GM12878 (cell line): ENCODE measurements around the gene KIAA0825. TPM values are rescaled to one million over a fixed set of nuclear protein-coding genes. Genes with fewer than 3 reads are reported as not detected.

Experiments used
- ATAC-seq: fragments of 200-7000 bp; cut with Tn5 transposase; 3 replicates; pipeline ENCODE4 v1.9.1; 2020; ENCODE audit warnings: mild to moderate bottlenecking, moderate library complexity
- BruUV-seq: library from RNA; stranded (reverse); fragments of 400-500 nt; replicated peaks from 2 replicates; lab custom pipeline; 2021; lab: Mats Ljungman, UMichigan
- CTCF ChIA-PET: fragments of 300-600 bp; sonication (Branson Sonifier 250); formaldehyde crosslinking; extraction: SDS; loops from one replicate; lab custom pipeline; 2021; ENCODE audit warnings: inconsistent platforms; lab: Yijun Ruan, JAX
- POLR2A ChIA-PET: fragments of 350-600 bp; formaldehyde crosslinking; extraction: SDS; loops from one replicate; lab custom pipeline; 2021; ENCODE audit warnings: inconsistent platforms; lab: Charles Lee
- RAD21 ChIA-PET: fragments of 300-600 bp; sonication (Branson Sonifier 250); formaldehyde crosslinking; loops from one replicate; lab custom pipeline; 2023; ENCODE audit warnings: antibody characterized with exemption; ENCODE audit not compliant: unreplicated experiment; lab: Charles Lee
- SMC1A ChIA-PET: fragments of 300-600 bp; sonication (Branson Sonifier 250); formaldehyde crosslinking; loops from one replicate; lab custom pipeline; 2023; ENCODE audit not compliant: unreplicated experiment, uncharacterized antibody; lab: Charles Lee
- DNase-seq: peaks from one replicate; pipeline ENCODE4 v3.0.0-alpha.2; 2011; ENCODE audit warnings: low read depth, low spot score
- FAIRE-seq: peaks from 3 replicates; lab custom pipeline; 2011; peaks lifted over from hg19 to GRCh38; lab: Jason Lieb, UNC
- H2AFZ ChIP-seq: 2 replicates; pipeline ENCODE4 v1.6.0; 2011; ENCODE audit warnings: low read depth, low read length, control low read depth; ENCODE audit not compliant: control insufficient read depth
- H3K27ac ChIP-seq: 2 replicates; pipeline ENCODE4 v1.5.1; 2011; ENCODE audit warnings: control low read depth; ENCODE audit not compliant: control insufficient read depth, insufficient read depth
- H3K27me3 ChIP-seq, 2 experiments: replicated peaks in 1 of 2; 2 replicates each; pipeline versions ENCODE4 v1.6.0 to v1.6.1; 2011; ENCODE audit warnings: low read length in 1 of 2; ENCODE audit not compliant: control insufficient read depth in 2 of 2, insufficient read depth in 2 of 2
- H3K36me3 ChIP-seq, 2 experiments: 2 replicates each; pipeline ENCODE4 v1.5.1; 2011; ENCODE audit warnings: low read length in 1 of 2; ENCODE audit not compliant: control insufficient read depth in 2 of 2, insufficient read depth in 2 of 2
- H3K4me1 ChIP-seq: 2 replicates; pipeline ENCODE4 v1.6.1; 2011; ENCODE audit warnings: mild to moderate bottlenecking, low read length, moderate library complexity, mixed read lengths; ENCODE audit not compliant: control insufficient read depth, insufficient read depth
- H3K4me2 ChIP-seq: 2 replicates; pipeline ENCODE4 v1.6.0; 2011; ENCODE audit warnings: control low read depth; ENCODE audit not compliant: control insufficient read depth, insufficient read depth
- H3K4me3 ChIP-seq: fragments of 200-600 bp; sonication (generic); 2 replicates; pipeline ENCODE4 v1.5.1; 2016
- H3K79me2 ChIP-seq: 2 replicates; pipeline ENCODE4 v1.6.0; 2011; ENCODE audit warnings: low read length; ENCODE audit not compliant: control insufficient read depth, insufficient read depth
- H3K9ac ChIP-seq: 2 replicates; pipeline ENCODE4 v1.8.0; 2011; ENCODE audit warnings: low read length, control low read depth, mixed read lengths; ENCODE audit not compliant: control insufficient read depth, insufficient read depth
- H3K9me3 ChIP-seq: replicated peaks from 3 replicates; pipeline ENCODE4 v1.5.1; 2011; ENCODE audit warnings: mild to moderate bottlenecking, low read length; ENCODE audit not compliant: control insufficient read depth, insufficient read depth
- H4K20me1 ChIP-seq: 2 replicates; pipeline ENCODE4 v1.6.0; 2011; ENCODE audit not compliant: control insufficient read depth, insufficient read depth
- ATF7 ChIP-seq: fragments of 450-650 bp; IDR thresholded peaks from 2 replicates; pipeline ENCODE4 v1.6.1; 2016; ENCODE audit warnings: low read depth, mild to moderate bottlenecking
- BMI1 ChIP-seq: fragments of 450-650 bp; IDR thresholded peaks from 2 replicates; pipeline ENCODE4 v1.6.1; 2016; ENCODE audit warnings: mild to moderate bottlenecking, moderate library complexity, borderline replicate concordance
- BRCA1 ChIP-seq: IDR thresholded peaks from 2 replicates; pipeline ENCODE4 v1.6.1; 2011; ENCODE audit warnings: low read depth, low read length, improper control_type of control experiment
- CEBPB ChIP-seq, 2 experiments: fragments of 150-350 bp in 1 of 2; IDR thresholded peaks; 2 replicates each; pipeline ENCODE4 v1.6.1; 2012 to 2014; ENCODE audit warnings: low read depth in 2 of 2, low read length in 2 of 2, borderline replicate concordance in 1 of 2, inconsistent platforms in 1 of 2
- FOS ChIP-seq: IDR thresholded peaks from 3 replicates; pipeline ENCODE4 v1.6.1; 2011; ENCODE audit warnings: borderline replicate concordance; ENCODE audit not compliant: insufficient read length; ENCODE audit errors: extremely low read depth
- FOXK2 ChIP-seq: fragments of 450-650 bp; IDR thresholded peaks from 2 replicates; pipeline ENCODE4 v1.6.1; 2017; ENCODE audit warnings: mild to moderate bottlenecking, moderate library complexity
- HDGF ChIP-seq: fragments of 450-650 bp; IDR thresholded peaks from 2 replicates; pipeline ENCODE4 v1.6.1; 2016; ENCODE audit warnings: antibody characterized with exemption
- JUNB ChIP-seq: IDR thresholded peaks from 2 replicates; pipeline ENCODE4 v1.6.1; 2016; ENCODE audit warnings: antibody characterized with exemption, mild to moderate bottlenecking
- MTA2 ChIP-seq: fragments of 450-650 bp; IDR thresholded peaks from 2 replicates; pipeline ENCODE4 v1.6.1; 2016; ENCODE audit warnings: low read depth, mild to moderate bottlenecking, moderate library complexity
- NBN ChIP-seq: fragments of 450-650 bp; IDR thresholded peaks from 2 replicates; pipeline ENCODE4 v1.6.1; 2016
- NR2C1 ChIP-seq: fragments of 450-650 bp; IDR thresholded peaks from 2 replicates; pipeline ENCODE4 v1.6.1; 2017; ENCODE audit warnings: antibody characterized with exemption, mild to moderate bottlenecking, moderate library complexity
- NR2C2 ChIP-seq: IDR thresholded peaks from 2 replicates; pipeline ENCODE4 v1.6.1; 2011; ENCODE audit warnings: borderline replicate concordance, low read depth; ENCODE audit not compliant: control insufficient read depth, insufficient read length
- RAD51 ChIP-seq: fragments of 450-650 bp; IDR thresholded peaks from 2 replicates; pipeline ENCODE4 v1.6.1; 2016; ENCODE audit warnings: moderate library complexity, mild to moderate bottlenecking, inconsistent platforms
- STAT3 ChIP-seq: IDR thresholded peaks from 2 replicates; pipeline ENCODE4 v1.6.1; 2011; ENCODE audit warnings: low read depth, low read length, improper control_type of control experiment
- SUZ12 ChIP-seq: fragments of 200-600 bp; sonication (generic); IDR thresholded peaks from one replicate; pipeline ENCODE4 v1.6.1; 2018; ENCODE audit warnings: antibody characterized with exemption, mild to moderate bottlenecking; ENCODE audit not compliant: unreplicated experiment
- TCF7 ChIP-seq: IDR thresholded peaks from 2 replicates; pipeline ENCODE4 v1.6.1; 2014; ENCODE audit warnings: antibody characterized with exemption, borderline replicate concordance
- YBX1 ChIP-seq: fragments of 450-650 bp; IDR thresholded peaks from 2 replicates; pipeline ENCODE4 v1.6.1; 2016; ENCODE audit warnings: antibody characterized with exemption
- ZNF622 ChIP-seq: fragments of 450-650 bp; IDR thresholded peaks from 2 replicates; pipeline ENCODE4 v1.6.1; 2017; ENCODE audit warnings: mild to moderate bottlenecking, inconsistent platforms
- WGBS: methylation state at CpG from one replicate; pipeline ENCODE4 v1.1.6; 2016; ENCODE audit warnings: low lambda C conversion rate; ENCODE audit not compliant: insufficient replicate concordance, insufficient coverage; ENCODE audit errors: missing lambda C conversion rate; 5-methylcytosine and 5-hydroxymethylcytosine counted together
- in situ Hi-C: fragments of 300-500 bp; cut with MboI; formaldehyde crosslinking; loops from 9 replicates; pipeline ENCODE4 v1.14.3; 2018; ENCODE audit warnings: mixed read lengths
- intact Hi-C: fragments of 100-400 bp; cut with micrococcal nuclease; formaldehyde crosslinking; loops from one replicate; pipeline ENCODE4 v1.14.2; 2022; ENCODE audit not compliant: unreplicated experiment
- polyA plus RNA-seq, 11 experiments: library from polyadenylated mRNA; depleted of rRNA in 4 of 11; unstranded in 6 of 11; stranded (reverse) in 5 of 11; fragments of >200 nt; fragmentation: Nextera tagmentation in 4 of 11; fragmentation: Illumina TruSeq in 1 of 11; extraction: Ambion mirVana in 4 of 11; extraction: Trizol in 1 of 11; gene quantifications; 1 replicate in 1 of 11; 2 replicates in 10 of 11; pipeline versions ENCODE4 v1.2.1 to v1.2.3, GENCODE V29; 2011 to 2016; ENCODE audit warnings: inconsistent platforms in 2 of 11, missing spikeins in 2 of 11, low read depth in 1 of 11
- total RNA-seq, 4 experiments: library from RNA; depleted of rRNA in 3 of 4; stranded (reverse); fragments of >200 nt in 3 of 4; fragmentation: Illumina TruSeq in 1 of 4; extraction: Trizol in 1 of 4; gene quantifications; 2 replicates each; pipeline versions ENCODE4 v1.2.1 to v1.2.3, GENCODE V29; 2013 to 2021
- TF ChIP-seq, protein P1 (sequence below): fragments of 450-650 bp; IDR thresholded peaks from 2 replicates; pipeline ENCODE4 v1.6.1; 2018; ENCODE audit warnings: borderline replicate concordance, mild to moderate bottlenecking; ENCODE audit not compliant: partially characterized antibody
- TF ChIP-seq, protein P2 (sequence below): IDR thresholded peaks from 2 replicates; pipeline ENCODE4 v1.6.1; 2012; ENCODE audit warnings: low read depth, low read length, improper control_type of control experiment

The KIAA0825 gene
- total and polyA plus RNA-seq, 10 of the 15 experiments (the other 5 are each of a cell fraction or from before 2014, with no cell fraction given) = 0.55 to 1.9 (median 1.5) TPM

DNA sequence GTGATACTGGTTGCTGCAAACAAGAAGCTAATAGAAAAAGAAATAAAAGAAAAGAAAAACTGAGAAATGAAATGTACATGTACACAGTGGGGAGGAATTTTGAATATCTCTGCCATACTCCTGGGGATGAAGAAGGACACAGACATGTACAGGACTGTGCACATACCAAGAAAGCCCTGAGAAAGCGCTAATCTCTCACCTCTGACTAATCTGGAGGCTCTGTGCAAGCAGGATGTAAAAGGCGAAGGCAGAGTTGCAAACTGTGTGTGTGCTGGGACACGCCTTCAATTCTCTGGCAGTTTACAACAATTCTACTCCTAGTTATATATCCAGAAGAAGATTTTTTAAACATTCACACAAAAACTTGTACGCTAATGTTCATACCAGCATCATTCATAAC, 211.4 kb downstream of the KIAA0825 start (continued):
- TF ChIP-seq NR2C2 = no peak
- TF ChIP-seq SUZ12 = no peak
- no peak for TF ChIP-seq CEBPB (IDR thresholded peaks at IDR 0.05; ENCODE audit: borderline replicate concordance in 1 of 2, low read depth in 2 of 2, low read length in 2 of 2)
- no peak for TF ChIP-seq BRCA1
- TF ChIP-seq YBX1 = no peak
- TF ChIP-seq FOS = no peak

DNA sequence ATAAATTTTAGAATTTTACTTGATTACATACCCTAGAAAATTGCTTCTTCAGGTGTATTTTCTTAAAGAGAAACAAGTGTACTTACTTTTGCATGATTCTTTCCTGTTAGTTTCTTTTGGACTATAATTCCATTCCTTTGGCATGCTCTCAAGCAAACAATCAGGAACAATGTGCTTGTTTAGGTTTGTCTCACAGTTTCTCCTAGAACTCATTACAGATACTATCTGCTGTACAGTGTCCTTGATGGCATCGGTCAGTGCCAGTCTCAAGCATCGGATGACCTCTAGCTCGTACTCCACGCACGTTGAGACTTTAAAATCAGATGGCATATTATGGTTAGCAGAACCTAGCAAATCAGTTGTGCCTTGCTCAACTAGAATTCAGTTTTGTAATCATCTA, 214.9 kb downstream of the KIAA0825 start:
- in situ Hi-C loops = no loop called here
- ATAC-seq (no peak), FAIRE-seq (no peak), DNase-seq (no peak)
- ChIA-PET SMC1A (no interaction called here), CTCF (no interaction called here), POLR2A (no interaction called here), RAD21 (no interaction called here)
- Histone ChIP-seq H3K27me3 (no peaks in the 10 kb centered on the region), H3K4me3 (no peak overlapping the region), H3K36me3 (no peaks in the 10 kb centered on the region), H3K79me2 (no peaks in the 10 kb centered on the region), H3K9me3 (no peaks in the 10 kb centered on the region), H4K20me1 (no peaks in the 10 kb centered on the region), H2AFZ (no peak overlapping the region), H3K4me1 (no peaks in the 10 kb centered on the region), H3K4me2 (no peak overlapping the region), H3K9ac (no peak overlapping the region), H3K27ac (no peak overlapping the region)
- intact Hi-C loops = no loop called here
- BruUV-seq = no TSS peak
- TF ChIP-seq RAD51 (no peak), ZNF622 (no peak), STAT3 (no peak), NR2C1 (no peak), NBN (no peak), HDGF (no peak), CEBPB (IDR thresholded peaks at IDR 0.05; ENCODE audit: borderline replicate concordance in 1 of 2, low read depth in 2 of 2, low read length in 2 of 2) (no peak), ATF7 (no peak), NR2C2 (no peak), JUNB (no peak), BMI1 (no peak), BRCA1 (no peak), FOXK2 (no peak), MTA2 (no peak), TCF7 (no peak)
- TF ChIP-seq, protein P1, sequence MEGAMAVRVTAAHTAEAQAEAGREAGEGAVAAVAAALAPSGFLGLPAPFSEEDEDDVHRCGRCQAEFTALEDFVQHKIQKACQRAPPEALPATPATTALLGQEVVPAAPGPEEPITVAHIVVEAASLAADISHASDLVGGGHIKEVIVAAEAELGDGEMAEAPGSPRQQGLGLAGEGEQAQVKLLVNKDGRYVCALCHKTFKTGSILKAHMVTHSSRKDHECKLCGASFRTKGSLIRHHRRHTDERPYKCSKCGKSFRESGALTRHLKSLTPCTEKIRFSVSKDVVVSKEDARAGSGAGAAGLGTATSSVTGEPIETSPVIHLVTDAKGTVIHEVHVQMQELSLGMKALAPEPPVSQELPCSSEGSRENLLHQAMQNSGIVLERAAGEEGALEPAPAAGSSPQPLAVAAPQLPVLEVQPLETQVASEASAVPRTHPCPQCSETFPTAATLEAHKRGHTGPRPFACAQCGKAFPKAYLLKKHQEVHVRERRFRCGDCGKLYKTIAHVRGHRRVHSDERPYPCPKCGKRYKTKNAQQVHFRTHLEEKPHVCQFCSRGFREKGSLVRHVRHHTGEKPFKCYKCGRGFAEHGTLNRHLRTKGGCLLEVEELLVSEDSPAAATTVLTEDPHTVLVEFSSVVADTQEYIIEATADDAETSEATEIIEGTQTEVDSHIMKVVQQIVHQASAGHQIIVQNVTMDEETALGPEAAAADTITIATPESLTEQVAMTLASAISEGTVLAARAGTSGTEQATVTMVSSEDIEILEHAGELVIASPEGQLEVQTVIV = no peak
- TF ChIP-seq, protein P2, sequence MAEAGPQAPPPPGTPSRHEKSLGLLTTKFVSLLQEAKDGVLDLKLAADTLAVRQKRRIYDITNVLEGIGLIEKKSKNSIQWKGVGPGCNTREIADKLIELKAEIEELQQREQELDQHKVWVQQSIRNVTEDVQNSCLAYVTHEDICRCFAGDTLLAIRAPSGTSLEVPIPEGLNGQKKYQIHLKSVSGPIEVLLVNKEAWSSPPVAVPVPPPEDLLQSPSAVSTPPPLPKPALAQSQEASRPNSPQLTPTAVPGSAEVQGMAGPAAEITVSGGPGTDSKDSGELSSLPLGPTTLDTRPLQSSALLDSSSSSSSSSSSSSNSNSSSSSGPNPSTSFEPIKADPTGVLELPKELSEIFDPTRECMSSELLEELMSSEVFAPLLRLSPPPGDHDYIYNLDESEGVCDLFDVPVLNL = no peak
- 57% methylated on average over 5 of the region's 5 CpGs for WGBS
